Esophagus squamous epithelium (tissue), 4 donors: ENCODE measurements around the gene SMIM8.

Source experiments
- CTCF ChIP-seq, 6 experiments: fragments of 450-650 bp in 4 of 6; fragments of 200-600 bp in 2 of 6; sonication (generic) in 2 of 6; IDR thresholded peaks; one replicate each; pipeline ENCODE4 v1.5.1; 2016 to 2019; ENCODE audit warnings: antibody characterized with exemption in 6 of 6, mild to moderate bottlenecking in 4 of 6, moderate library complexity in 4 of 6
- POLR2A ChIP-seq, 4 donors: fragments of 450-650 bp; IDR thresholded peaks; one replicate each; pipeline ENCODE4 v1.6.1; 2017; ENCODE audit warnings: antibody characterized with exemption in 4 of 4, mild to moderate bottlenecking in 4 of 4, moderate library complexity in 3 of 4

GRCh38 chr6:87349896-87350295, 27.5 kb downstream of the SMIM8 start:
- no peak for TF ChIP-seq POLR2A (IDR thresholded peaks at IDR 0.05)
- no peak for TF ChIP-seq CTCF (IDR thresholded peaks at IDR 0.05)
